Gastrocnemius medialis (tissue), 4 donors: ENCODE results near the gene ITPR1. TPM values are rescaled to one million over a fixed set of nuclear protein-coding genes. Genes with fewer than 3 reads are reported as not detected.

Experiments used
- ATAC-seq, 2 donors: fragments of 150-250 bp; one replicate each; pipeline ENCODE4 v1.9.1; 2016
- DNase-seq, 2 donors: peaks; one replicate each; pipeline ENCODE4 v3.0.0-alpha.2; 2019
- H3K27ac ChIP-seq, 4 donors: fragments of 200-600 bp; sonication (generic); 1 replicate in 1 of 4; 2 replicates in 3 of 4; pipeline ENCODE4 v1.5.1; 2016 to 2018; ENCODE audit warnings: mild to moderate bottlenecking in 2 of 4, moderate library complexity in 1 of 4
- H3K27me3 ChIP-seq, 3 donors: fragments of 200-600 bp; sonication (generic) in 2 of 3; 1 replicate in 1 of 3; 2 replicates in 2 of 3; pipeline versions ENCODE4 v1.5.1 to v1.6.0; 2016 to 2019; ENCODE audit warnings: mild to moderate bottlenecking in 1 of 3, moderate library complexity in 1 of 3
- H3K36me3 ChIP-seq, 2 donors: fragments of 200-600 bp; sonication (generic) in 1 of 2; one replicate each; pipeline ENCODE4 v1.5.1; 2017 to 2018
- H3K4me1 ChIP-seq, 2 donors: fragments of 200-600 bp; sonication (generic) in 1 of 2; one replicate each; pipeline ENCODE4 v1.5.1; 2016 to 2017; ENCODE audit warnings: mild to moderate bottlenecking in 2 of 2
- H3K4me3 ChIP-seq, 4 donors: fragments of 200-600 bp; sonication (generic) in 3 of 4; 1 replicate in 1 of 4; 2 replicates in 3 of 4; pipeline ENCODE4 v1.5.1; 2016 to 2019; ENCODE audit warnings: mild to moderate bottlenecking in 2 of 4
- H3K9me3 ChIP-seq, 3 donors: fragments of 200-600 bp; sonication (generic) in 2 of 3; 1 replicate in 1 of 3; 2 replicates in 2 of 3; pipeline ENCODE4 v1.5.1; 2016 to 2019
- POLR2A ChIP-seq, 2 donors: fragments of 450-650 bp; IDR thresholded peaks; one replicate each; pipeline ENCODE4 v1.6.1; 2017; ENCODE audit warnings: antibody characterized with exemption in 2 of 2, mild to moderate bottlenecking in 2 of 2, moderate library complexity in 2 of 2
- in situ Hi-C, 4 donors: fragments of 200-750 bp; cut with MboI; loops; one replicate each; pipeline versions ENCODE4 v1.15.0 to v1.8.0; 2017; ENCODE audit warnings: low sequenced_read_pairs in 4 of 4
- intact Hi-C: fragments of 100-400 bp; cut with DNase I; formaldehyde crosslinking; loops from one replicate; pipeline ENCODE4 v1.15.1; 2023; ENCODE audit warnings: low total_unique reads
- total RNA-seq, 4 donors: library from RNA; depleted of rRNA; stranded (reverse); fragments of >200 nt; gene quantifications; one replicate each; pipeline versions ENCODE4 v1.1.0 to v1.2.3, GENCODE V29; 2016
- TF ChIP-seq, protein P1 (sequence below), 5 experiments: fragments of 450-650 bp in 3 of 5; fragments of 200-600 bp in 2 of 5; sonication (generic) in 2 of 5; IDR thresholded peaks in 4 of 5; conservative IDR thresholded peaks in 1 of 5; 1 replicate in 4 of 5; 2 replicates in 1 of 5; pipeline ENCODE4 v1.5.1; 2016 to 2019; ENCODE audit warnings: antibody characterized with exemption in 5 of 5, mild to moderate bottlenecking in 3 of 5, moderate library complexity in 3 of 5

The ITPR1 gene
- total RNA-seq, 4 donors from 2014 or later: 5.5 to 21.7 (median 11.3) TPM

DNA sequence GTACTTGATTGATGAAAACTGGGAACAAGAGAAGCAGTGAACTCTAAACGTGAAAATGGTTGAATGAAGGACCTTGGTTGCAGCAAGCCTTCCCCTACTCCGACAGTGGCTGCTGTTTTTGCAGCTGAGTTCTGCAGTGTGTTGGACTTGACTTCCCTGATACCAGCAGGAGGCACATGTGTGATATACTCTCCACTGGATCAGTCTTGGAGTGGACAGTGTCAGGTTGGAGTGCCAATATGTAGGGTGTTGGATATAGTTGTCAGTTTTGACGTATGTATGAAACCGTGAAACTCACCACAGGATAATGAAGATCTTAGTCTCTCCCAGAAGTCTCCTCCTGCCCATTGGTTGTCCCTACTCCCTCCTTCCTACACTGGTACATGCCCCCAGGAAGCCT, 106.5 kb downstream of the ITPR1 start:
- Histone ChIP-seq H3K9me3 (no peaks in the 10 kb centered on the region), H3K27me3 (no peaks in the 10 kb centered on the region), H3K27ac (no peak overlapping the region), H3K4me1 (no peaks in the 10 kb centered on the region), H3K36me3 (no peaks in the 10 kb centered on the region), H3K4me3 (no peak overlapping the region)
- DNase-seq (no peak), ATAC-seq (no peak)
- TF ChIP-seq POLR2A (IDR thresholded peaks at IDR 0.05): no peak
- TF ChIP-seq, protein P1, sequence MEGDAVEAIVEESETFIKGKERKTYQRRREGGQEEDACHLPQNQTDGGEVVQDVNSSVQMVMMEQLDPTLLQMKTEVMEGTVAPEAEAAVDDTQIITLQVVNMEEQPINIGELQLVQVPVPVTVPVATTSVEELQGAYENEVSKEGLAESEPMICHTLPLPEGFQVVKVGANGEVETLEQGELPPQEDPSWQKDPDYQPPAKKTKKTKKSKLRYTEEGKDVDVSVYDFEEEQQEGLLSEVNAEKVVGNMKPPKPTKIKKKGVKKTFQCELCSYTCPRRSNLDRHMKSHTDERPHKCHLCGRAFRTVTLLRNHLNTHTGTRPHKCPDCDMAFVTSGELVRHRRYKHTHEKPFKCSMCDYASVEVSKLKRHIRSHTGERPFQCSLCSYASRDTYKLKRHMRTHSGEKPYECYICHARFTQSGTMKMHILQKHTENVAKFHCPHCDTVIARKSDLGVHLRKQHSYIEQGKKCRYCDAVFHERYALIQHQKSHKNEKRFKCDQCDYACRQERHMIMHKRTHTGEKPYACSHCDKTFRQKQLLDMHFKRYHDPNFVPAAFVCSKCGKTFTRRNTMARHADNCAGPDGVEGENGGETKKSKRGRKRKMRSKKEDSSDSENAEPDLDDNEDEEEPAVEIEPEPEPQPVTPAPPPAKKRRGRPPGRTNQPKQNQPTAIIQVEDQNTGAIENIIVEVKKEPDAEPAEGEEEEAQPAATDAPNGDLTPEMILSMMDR (IDR thresholded peaks at IDR 0.05 in 4 of 5, conservative IDR thresholded peaks at IDR 0.05 in 1 of 5): no peak
- intact Hi-C loops: no loop called here
- in situ Hi-C loops: no loop called here

DNA sequence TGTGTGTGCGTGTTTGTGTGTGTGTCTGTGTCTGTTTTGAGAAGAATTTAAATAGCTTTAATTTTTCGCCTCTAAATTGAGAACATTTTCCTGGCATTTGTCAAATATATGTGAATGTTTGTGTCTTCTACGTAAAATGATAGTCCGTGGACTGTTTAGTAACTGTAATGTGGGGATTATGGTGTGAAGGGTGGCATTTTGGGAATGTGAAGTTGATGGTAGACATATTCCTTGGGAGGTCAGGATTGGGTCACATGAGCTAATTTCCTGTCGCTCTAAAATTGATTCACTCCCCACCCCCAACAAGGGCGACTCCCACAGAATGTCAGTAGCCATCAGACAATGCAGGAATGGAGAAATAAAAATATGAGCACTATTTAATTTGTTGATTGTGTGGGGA, 107.3 kb downstream of the ITPR1 start:
- intact Hi-C loops (no loop called here), in situ Hi-C loops (no loop called here)
- H3K36me3 ChIP-seq: no peaks in the 10 kb centered on the region
- ATAC-seq (no peak), DNase-seq (no peak)
- no peaks in the 10 kb centered on the region for H3K9me3 ChIP-seq
- no peaks in the 10 kb centered on the region for H3K27me3 ChIP-seq
- TF ChIP-seq POLR2A (IDR thresholded peaks at IDR 0.05): no peak
- TF ChIP-seq, protein P1 (IDR thresholded peaks at IDR 0.05 in 4 of 5, conservative IDR thresholded peaks at IDR 0.05 in 1 of 5): no peak
- no peak overlapping the region for H3K4me3 ChIP-seq
- H3K4me1 ChIP-seq: no peaks in the 10 kb centered on the region
- H3K27ac ChIP-seq: no peak overlapping the region

DNA sequence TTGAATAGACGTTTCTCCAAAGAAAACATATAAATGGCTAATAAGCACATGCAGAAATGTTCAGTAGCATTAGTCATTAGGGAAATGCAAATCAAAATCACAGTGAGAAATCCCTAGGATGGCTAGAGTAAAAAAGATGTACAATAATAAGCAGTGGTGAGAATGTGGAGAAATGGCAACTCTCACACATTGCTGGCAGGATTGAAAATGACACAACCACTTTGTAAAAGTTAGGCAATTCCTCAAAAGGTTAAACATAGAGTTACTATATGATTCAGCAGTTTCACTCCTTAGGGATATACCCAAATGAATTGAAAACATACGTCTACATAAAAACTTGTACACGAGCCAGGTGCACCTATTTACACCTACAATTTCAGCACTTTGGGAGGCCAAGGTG, 108.7 kb downstream of the ITPR1 start:
- Histone ChIP-seq H3K27ac (no peak overlapping the region), H3K9me3 (no peaks in the 10 kb centered on the region), H3K4me1 (no peaks in the 10 kb centered on the region), H3K36me3 (no peaks in the 10 kb centered on the region), H3K27me3 (no peaks in the 10 kb centered on the region), H3K4me3 (no peak overlapping the region)
- in situ Hi-C loops (no loop called here), intact Hi-C loops (no loop called here)
- DNase-seq (no peak), ATAC-seq (no peak)
- TF ChIP-seq POLR2A (IDR thresholded peaks at IDR 0.05): no peak
- TF ChIP-seq, protein P1 (IDR thresholded peaks at IDR 0.05 in 4 of 5, conservative IDR thresholded peaks at IDR 0.05 in 1 of 5): no peak

DNA sequence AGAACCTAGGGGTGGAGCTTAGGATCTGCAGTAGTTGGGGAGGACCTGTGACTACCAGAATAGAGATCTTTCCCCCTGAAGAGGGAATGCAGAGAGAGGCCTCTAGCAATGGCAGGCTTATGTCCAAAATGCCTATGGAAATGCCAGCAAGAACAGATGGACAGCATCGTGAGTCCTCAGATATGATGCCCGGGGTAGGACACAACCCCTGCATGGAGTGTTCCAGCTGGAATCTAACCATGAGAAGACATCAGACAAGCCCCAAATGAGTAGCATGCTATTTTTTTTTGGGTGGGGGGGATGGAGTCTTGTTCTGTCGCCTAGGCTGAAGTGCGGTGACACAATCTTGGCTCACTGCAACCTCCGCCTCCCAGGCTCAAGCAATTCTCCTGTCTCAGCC, 111.5 kb downstream of the ITPR1 start:
- Histone ChIP-seq H3K27me3 (no peaks in the 10 kb centered on the region), H3K36me3 (no peaks in the 10 kb centered on the region), H3K27ac (no peak overlapping the region), H3K4me1 (no peaks in the 10 kb centered on the region), H3K9me3 (no peaks in the 10 kb centered on the region), H3K4me3 (no peak overlapping the region)
- ATAC-seq (no peak), DNase-seq (no peak)
- TF ChIP-seq POLR2A (IDR thresholded peaks at IDR 0.05): no peak
- TF ChIP-seq, protein P1 (IDR thresholded peaks at IDR 0.05 in 4 of 5, conservative IDR thresholded peaks at IDR 0.05 in 1 of 5): no peak
- intact Hi-C loops: no loop called here
- in situ Hi-C loops: no loop called here

DNA sequence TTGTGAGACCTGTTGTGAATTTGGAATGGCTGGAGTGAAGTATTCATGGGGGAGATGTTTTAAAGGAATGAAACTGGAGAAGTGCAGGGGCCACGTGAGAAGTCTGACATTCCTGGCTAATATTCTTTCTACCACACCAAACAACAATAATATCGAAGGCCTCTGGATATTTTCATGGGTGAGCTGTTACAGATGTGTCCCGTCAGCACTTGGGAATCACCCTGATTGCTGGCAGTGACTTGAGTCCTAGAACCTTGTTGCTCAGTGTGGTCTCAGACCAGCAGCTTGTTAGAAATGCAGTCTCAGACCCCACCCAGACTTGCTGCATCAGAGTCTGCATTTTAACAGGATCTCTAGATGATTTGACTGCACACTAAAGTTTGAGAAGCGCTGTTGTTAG, 113.8 kb downstream of the ITPR1 start:
- Histone ChIP-seq H3K9me3 (no peaks in the 10 kb centered on the region), H3K36me3 (no peaks in the 10 kb centered on the region), H3K4me1 (no peaks in the 10 kb centered on the region), H3K27ac (no peak overlapping the region), H3K4me3 (no peak overlapping the region), H3K27me3 (no peaks in the 10 kb centered on the region)
- no peak for DNase-seq
- in situ Hi-C loops (no loop called here), intact Hi-C loops (no loop called here)
- no peak for ATAC-seq
- TF ChIP-seq POLR2A (IDR thresholded peaks at IDR 0.05): no peak
- TF ChIP-seq, protein P1 (IDR thresholded peaks at IDR 0.05 in 4 of 5, conservative IDR thresholded peaks at IDR 0.05 in 1 of 5): no peak
